GM12892 (cell line): ENCODE measurements around the gene SPOCK1.

ENCODE experiments used
- POLR2A ChIP-seq: IDR thresholded peaks from 2 replicates; pipeline ENCODE4 v1.6.1; 2011; ENCODE audit warnings: low read depth, low read length, control low read depth
- POLR2AphosphoS5 ChIP-seq: IDR thresholded peaks from 2 replicates; pipeline ENCODE4 v1.6.1; 2011; ENCODE audit warnings: low read depth, low read length, control low read depth
- TAF1 ChIP-seq: IDR thresholded peaks from 2 replicates; pipeline ENCODE4 v1.6.1; 2011; ENCODE audit warnings: low read depth, mild to moderate bottlenecking, control low read depth, low read length, borderline replicate concordance

DNA sequence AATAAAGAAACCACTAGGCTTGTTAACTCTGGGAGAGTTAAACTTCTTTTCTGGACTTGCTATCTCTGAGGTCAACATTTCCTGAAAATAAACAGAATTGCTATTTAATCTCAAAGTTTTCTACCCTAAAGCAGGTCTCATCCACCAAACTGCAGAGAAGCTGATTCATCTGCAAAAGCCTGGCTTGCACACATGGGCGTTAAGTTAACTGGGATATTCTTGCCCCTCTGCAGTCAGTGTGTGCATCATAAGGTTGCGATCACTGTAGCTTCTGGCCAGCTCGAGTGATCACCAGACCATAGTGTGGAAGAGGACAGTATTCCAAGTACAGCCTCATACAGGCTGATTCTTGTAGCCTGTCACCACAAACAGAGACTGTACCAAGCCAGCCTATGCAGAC, 99.2 kb downstream of the SPOCK1 start:
- no peak for TF ChIP-seq TAF1
- no peak for TF ChIP-seq POLR2AphosphoS5
- no peak for TF ChIP-seq POLR2A
